OCI-LY3 (cell line): ENCODE results near the gene STPG4.

Experiments used
- CTCF ChIP-seq: fragments of 200-600, 300-600 bp; sonication (generic); IDR thresholded peaks from 2 replicates; pipeline ENCODE4 v1.5.1; 2014; ENCODE audit warnings: antibody characterized with exemption, low read length, low read depth
- EZH2phosphoT487 ChIP-seq: fragments of 200-600 bp; shearing (Covaris generic); IDR thresholded peaks from 2 replicates; pipeline ENCODE4 v1.6.1; 2018; ENCODE audit warnings: antibody characterized with exemption, mixed run types, low read depth

GRCh38 chr2:47039489-47039870 is 115.6 kb downstream of the STPG4 start:
- no peak for TF ChIP-seq CTCF
- TF ChIP-seq EZH2phosphoT487 = no peak
